Measurements from ENCODE around the gene CPNE4. TPM values are rescaled to one million over a fixed set of nuclear protein-coding genes. Genes with fewer than 3 reads are reported as not detected.

Gene CPNE4
- total RNA-seq, 1 experiment from 2014 or later, result 5.7 TPM

DNA sequence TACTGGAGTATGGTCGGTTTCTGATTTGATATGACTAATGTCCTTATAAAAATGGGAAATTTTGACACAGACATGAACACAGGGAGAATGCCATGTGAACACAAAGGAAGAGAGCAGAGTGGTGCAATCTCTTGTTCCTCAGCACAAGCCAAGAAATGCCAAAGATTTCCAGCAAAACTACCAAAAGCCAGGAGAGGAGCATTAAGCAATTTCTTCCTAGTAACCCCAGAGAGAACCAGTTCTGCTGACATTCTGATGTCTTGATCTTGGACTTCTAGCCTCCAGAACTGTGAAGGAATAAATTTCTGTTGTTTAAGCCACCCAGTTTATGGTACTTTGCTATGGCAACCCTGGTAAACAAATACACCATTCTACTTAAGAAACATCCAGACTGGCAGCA is 304.2 kb downstream of the CPNE4 start:
- ChIA-PET CTCF (no interaction called here), POLR2A (ENCODE audit: low non-redundant PET) (no interaction called here)
- TF ChIP-seq, protein P1, sequence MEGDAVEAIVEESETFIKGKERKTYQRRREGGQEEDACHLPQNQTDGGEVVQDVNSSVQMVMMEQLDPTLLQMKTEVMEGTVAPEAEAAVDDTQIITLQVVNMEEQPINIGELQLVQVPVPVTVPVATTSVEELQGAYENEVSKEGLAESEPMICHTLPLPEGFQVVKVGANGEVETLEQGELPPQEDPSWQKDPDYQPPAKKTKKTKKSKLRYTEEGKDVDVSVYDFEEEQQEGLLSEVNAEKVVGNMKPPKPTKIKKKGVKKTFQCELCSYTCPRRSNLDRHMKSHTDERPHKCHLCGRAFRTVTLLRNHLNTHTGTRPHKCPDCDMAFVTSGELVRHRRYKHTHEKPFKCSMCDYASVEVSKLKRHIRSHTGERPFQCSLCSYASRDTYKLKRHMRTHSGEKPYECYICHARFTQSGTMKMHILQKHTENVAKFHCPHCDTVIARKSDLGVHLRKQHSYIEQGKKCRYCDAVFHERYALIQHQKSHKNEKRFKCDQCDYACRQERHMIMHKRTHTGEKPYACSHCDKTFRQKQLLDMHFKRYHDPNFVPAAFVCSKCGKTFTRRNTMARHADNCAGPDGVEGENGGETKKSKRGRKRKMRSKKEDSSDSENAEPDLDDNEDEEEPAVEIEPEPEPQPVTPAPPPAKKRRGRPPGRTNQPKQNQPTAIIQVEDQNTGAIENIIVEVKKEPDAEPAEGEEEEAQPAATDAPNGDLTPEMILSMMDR (conservative IDR thresholded peaks at IDR 0.05; ENCODE audit: low read depth, low read length), result no peak
- no peak for TF ChIP-seq EZH2 (IDR thresholded peaks at IDR 0.05; ENCODE audit: borderline replicate concordance, low read depth, low read length, poor library complexity, severe bottlenecking)
- intact Hi-C loops (cut with micrococcal nuclease; ENCODE audit: unreplicated experiment), result no loop called here
- DNase-seq (ENCODE audit: low spot score), result no peak
- Histone ChIP-seq H3K4me1 (ENCODE audit: insufficient read depth, low read length, poor library complexity, severe bottlenecking) (no peaks in the 10 kb centered on the region), H3K36me3 (ENCODE audit: insufficient read depth, low read length, poor library complexity, severe bottlenecking) (no peaks in the 10 kb centered on the region), H3K9me3 (ENCODE audit: low read depth, low read length, poor library complexity, severe bottlenecking) (no peaks in the 10 kb centered on the region), H3K27me3 (replicated peaks; ENCODE audit: insufficient read depth, low read depth, low read length, poor library complexity) (no peaks in the 10 kb centered on the region), H3K27ac (ENCODE audit: low read depth, low read length, poor library complexity, severe bottlenecking) (no peak overlapping the region), H3K4me3 (ENCODE audit: low read depth, low read length, poor library complexity, severe bottlenecking) (no peak overlapping the region)
- BruUV-seq (replicated peaks), result no TSS peak

- intact Hi-C loops (cut with micrococcal nuclease; ENCODE audit: unreplicated experiment), result no loop called here
- BruUV-seq (replicated peaks), result no TSS peak
- POLR2A ChIA-PET (ENCODE audit: low non-redundant PET), result no interaction called here
- H3K4me1 ChIP-seq (ENCODE audit: insufficient read depth, low read length, poor library complexity, severe bottlenecking), result no peaks in the 10 kb centered on the region
- CTCF ChIA-PET, result no interaction called here
- no peak overlapping the region for H3K4me3 ChIP-seq (ENCODE audit: low read depth, low read length, poor library complexity, severe bottlenecking)
- no peaks in the 10 kb centered on the region for H3K36me3 ChIP-seq (ENCODE audit: insufficient read depth, low read length, poor library complexity, severe bottlenecking)
- H3K27me3 ChIP-seq (replicated peaks; ENCODE audit: insufficient read depth, low read depth, low read length, poor library complexity), result no peaks in the 10 kb centered on the region
- H3K9me3 ChIP-seq (ENCODE audit: low read depth, low read length, poor library complexity, severe bottlenecking), result no peaks in the 10 kb centered on the region
- no peak for TF ChIP-seq EZH2 (IDR thresholded peaks at IDR 0.05; ENCODE audit: borderline replicate concordance, low read depth, low read length, poor library complexity, severe bottlenecking)
- TF ChIP-seq, protein P1 (conservative IDR thresholded peaks at IDR 0.05; ENCODE audit: low read depth, low read length), result no peak
- H3K27ac ChIP-seq (ENCODE audit: low read depth, low read length, poor library complexity, severe bottlenecking), result no peak overlapping the region
- no peak for DNase-seq (ENCODE audit: low spot score)
These were observed 305.2 kb downstream of the CPNE4 start for GRCh38 chr3:131729643-131730017.

DNA sequence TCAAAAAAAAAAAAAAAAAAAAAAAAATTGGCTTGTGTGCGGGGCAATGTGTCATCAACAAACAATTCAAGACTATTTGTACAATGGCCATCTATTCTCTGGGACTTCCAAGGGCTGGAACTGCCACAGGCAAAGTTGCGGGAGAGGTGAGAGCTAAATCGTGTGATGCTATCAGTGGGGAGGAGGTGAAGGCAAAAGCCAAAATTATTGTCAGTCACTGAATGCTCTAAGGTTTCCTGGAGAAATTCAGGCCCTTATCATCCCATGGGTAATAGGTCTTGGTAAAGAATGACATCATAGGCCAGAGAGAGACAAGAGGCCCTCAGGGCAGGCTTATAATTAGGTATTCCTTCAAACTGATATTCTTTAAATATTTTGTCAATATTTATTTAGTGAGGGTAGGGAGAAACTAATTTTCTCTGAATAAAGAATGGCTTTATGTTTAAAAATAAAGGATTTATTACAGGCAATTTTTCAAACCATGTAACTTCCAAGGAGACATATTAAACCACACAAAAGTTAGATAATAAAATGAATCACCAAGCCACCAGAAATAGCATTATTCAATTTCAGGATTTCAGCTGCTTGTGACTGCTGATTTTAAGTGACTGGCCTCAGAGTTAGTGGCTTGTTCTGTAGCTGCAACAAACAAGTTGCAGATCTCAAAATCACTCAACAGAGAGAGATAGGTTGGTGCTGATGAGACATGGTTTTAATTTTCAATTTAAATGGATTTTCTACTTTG is 305.7 kb downstream of the CPNE4 start:
- POLR2A ChIA-PET (ENCODE audit: low non-redundant PET), result no interaction called here
- no peaks in the 10 kb centered on the region for H3K36me3 ChIP-seq (ENCODE audit: insufficient read depth, low read length, poor library complexity, severe bottlenecking)

More for the DNA sequence above, 305.7 kb downstream of the CPNE4 start:
- H3K4me1 ChIP-seq (ENCODE audit: insufficient read depth, low read length, poor library complexity, severe bottlenecking), result no peaks in the 10 kb centered on the region
- H3K9me3 ChIP-seq (ENCODE audit: low read depth, low read length, poor library complexity, severe bottlenecking), result no peaks in the 10 kb centered on the region
- CTCF ChIA-PET, result no interaction called here
- intact Hi-C loops (cut with micrococcal nuclease; ENCODE audit: unreplicated experiment), result no loop called here
- H3K27me3 ChIP-seq (replicated peaks; ENCODE audit: insufficient read depth, low read depth, low read length, poor library complexity), result no peaks in the 10 kb centered on the region
- H3K4me3 ChIP-seq (ENCODE audit: low read depth, low read length, poor library complexity, severe bottlenecking), result no peak overlapping the region
- TF ChIP-seq, protein P1 (conservative IDR thresholded peaks at IDR 0.05; ENCODE audit: low read depth, low read length), result no peak
- no peak for TF ChIP-seq EZH2 (IDR thresholded peaks at IDR 0.05; ENCODE audit: borderline replicate concordance, low read depth, low read length, poor library complexity, severe bottlenecking)
- DNase-seq (ENCODE audit: low spot score), result no peak
- H3K27ac ChIP-seq (ENCODE audit: low read depth, low read length, poor library complexity, severe bottlenecking), result no peak overlapping the region
- BruUV-seq (replicated peaks), result no TSS peak

Measured in A673 (cell line).